HUES48 (cell line): ENCODE results near the gene IQGAP1.

Source experiments
- H3K27ac ChIP-seq: one replicate; pipeline ENCODE4 v1.7.0; 2013; ENCODE audit warnings: low read depth, low read length, inconsistent platforms
- H3K27me3 ChIP-seq: 2 replicates; pipeline ENCODE4 v1.6.1; 2013; ENCODE audit warnings: mild to moderate bottlenecking, low read length; ENCODE audit not compliant: control insufficient read depth, insufficient read depth
- H3K36me3 ChIP-seq: 2 replicates; pipeline ENCODE4 v1.6.1; 2013; ENCODE audit warnings: low read length; ENCODE audit not compliant: control insufficient read depth, insufficient read depth
- H3K4me1 ChIP-seq: 2 replicates; pipeline ENCODE4 v1.6.1; 2013; ENCODE audit warnings: mild to moderate bottlenecking, low read length; ENCODE audit not compliant: control insufficient read depth, insufficient read depth
- H3K4me3 ChIP-seq: 2 replicates; pipeline ENCODE4 v1.5.1; 2013; ENCODE audit warnings: mild to moderate bottlenecking, low read depth, low read length
- H3K9ac ChIP-seq: 2 replicates; pipeline ENCODE4 v1.6.1; 2013; ENCODE audit warnings: mild to moderate bottlenecking, low read depth, low read length, moderate library complexity
- H3K9me3 ChIP-seq: 2 replicates; pipeline ENCODE4 v1.6.1; 2013; ENCODE audit warnings: low read length; ENCODE audit not compliant: control insufficient read depth, insufficient read depth

IQGAP1 gene

DNA sequence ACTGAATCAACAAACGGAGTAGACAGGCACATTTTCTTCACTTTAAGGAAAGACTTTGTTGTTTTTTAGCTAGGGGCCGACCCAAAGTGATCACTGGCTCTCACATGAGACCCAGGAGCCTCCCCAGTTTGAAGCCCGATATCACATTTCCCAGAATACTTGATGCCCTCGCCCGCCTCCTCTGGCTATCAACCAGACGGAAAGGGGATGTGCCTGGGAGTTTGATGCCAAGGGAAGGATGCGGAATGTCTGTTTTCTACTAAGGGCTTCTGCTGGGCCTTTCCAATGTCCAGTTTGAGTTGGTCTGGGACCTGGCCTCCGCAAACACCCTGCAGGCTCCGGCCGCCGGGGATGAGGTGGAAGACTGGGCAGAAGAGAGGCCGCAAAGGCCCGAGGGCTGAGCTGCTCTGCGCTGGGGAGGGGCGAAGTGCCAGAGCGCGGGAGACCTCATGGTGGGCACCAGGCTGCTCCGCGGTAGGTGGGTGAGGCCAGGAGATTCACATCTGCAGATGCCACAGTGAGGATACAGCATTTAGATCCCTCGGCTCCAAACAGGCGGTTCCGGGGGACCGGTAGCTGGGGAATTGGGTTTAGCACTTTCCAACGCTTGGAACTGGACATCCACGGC lies 36.4 kb upstream of the IQGAP1 start:
- Histone ChIP-seq H3K27ac (no peak overlapping the region), H3K27me3 (peaks cover 3% of the 10 kb centered on the region; the same call in 1 of the 2 replicates), H3K9me3 (no peaks in the 10 kb centered on the region), H3K4me3 (peak overlapping the region; percentile 81), H3K9ac (no peak overlapping the region), H3K36me3 (no peaks in the 10 kb centered on the region), H3K4me1 (no peaks in the 10 kb centered on the region)

- Histone ChIP-seq H3K27me3 (peaks cover 3% of the 10 kb centered on the region; the same call in 1 of the 2 replicates), H3K9ac (no peak within 1 kb of the TSS), H3K4me3 (peak within 1 kb of the TSS; percentile 81), H3K9me3 (no peaks in the 10 kb centered on the region), H3K4me1 (no peaks in the 10 kb centered on the region), H3K27ac (no peak within 1 kb of the TSS), H3K36me3 (no peaks in the 10 kb centered on the region)
These were observed 35.7 kb upstream of the IQGAP1 start, which contains the start of gene ZNF774 for GRCh38 chr15:90352107-90352893. ZNF774 (plus strand) TSS chr15:90352284; CDS start chr15:90354661, 2,377 bp downstream.

DNA sequence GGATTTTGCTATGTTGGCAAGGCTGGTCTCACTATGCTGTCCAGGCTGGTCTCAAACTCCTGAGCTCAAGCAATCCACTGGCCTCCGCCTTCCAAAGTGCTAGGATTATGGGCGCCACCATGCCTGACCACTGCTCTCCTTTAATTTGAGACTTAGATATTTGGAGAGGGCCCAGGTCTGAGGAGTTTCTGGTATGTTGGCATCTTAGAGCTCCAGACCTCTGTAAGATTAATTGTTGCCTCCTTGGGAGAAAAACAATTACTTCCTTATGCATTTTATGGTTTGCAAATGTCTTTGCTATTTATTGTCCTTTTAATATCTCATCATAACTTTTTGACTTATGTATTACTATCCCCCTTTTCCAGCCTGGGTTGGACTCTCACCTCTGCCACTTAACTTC lies 33.1 kb upstream of the IQGAP1 start:
- Histone ChIP-seq H3K27ac (no peak overlapping the region), H3K9ac (no peak overlapping the region), H3K27me3 (peaks cover 3% of the 10 kb centered on the region; the same call in 1 of the 2 replicates), H3K36me3 (no peaks in the 10 kb centered on the region), H3K4me3 (no peak overlapping the region), H3K9me3 (no peaks in the 10 kb centered on the region), H3K4me1 (no peaks in the 10 kb centered on the region)

DNA sequence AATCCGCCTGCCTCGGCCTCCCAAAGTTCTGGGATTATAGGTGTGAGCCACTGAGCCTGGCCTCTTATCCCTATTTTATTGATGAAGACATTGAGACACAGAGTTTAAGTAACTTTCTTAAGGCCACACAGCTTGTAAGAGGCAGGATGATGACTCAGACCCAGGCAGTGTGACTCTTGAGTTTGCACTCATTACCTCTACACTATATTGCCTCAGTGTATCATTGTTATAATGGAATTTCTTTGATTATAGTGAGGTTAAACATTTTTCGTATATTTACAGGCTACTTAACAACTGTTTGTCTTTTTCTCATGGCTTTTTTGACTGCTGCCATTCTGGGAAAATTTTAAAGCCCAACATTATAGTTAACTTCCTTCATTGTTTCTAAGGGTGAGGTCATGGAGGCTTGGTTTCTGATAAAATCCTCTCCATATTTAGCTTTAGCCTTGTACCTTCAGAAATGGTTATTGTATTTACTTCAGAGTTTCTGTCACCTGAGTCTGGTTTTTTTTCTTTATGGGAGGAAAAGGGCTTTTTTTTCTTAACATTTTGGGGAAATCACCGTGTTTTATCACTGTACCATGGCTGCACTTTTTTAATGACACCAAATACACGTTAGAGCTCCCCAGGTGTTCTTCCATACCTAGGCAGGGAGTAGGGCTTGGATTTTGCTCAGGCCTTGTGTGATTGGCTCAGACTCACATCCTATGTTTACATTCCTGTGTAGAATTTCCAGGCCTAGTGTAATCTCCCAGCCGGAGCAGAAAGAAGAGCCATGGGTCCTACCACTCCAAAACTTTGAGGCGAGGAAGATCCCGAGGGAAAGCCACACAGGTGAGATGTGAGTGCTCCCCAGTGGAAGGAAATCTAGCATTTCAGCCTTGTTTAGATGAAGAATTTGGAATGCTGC lies 29.7 kb upstream of the IQGAP1 start:
- H3K27me3 ChIP-seq, result no peaks in the 10 kb centered on the region
- no peak overlapping the region for H3K27ac ChIP-seq
- no peaks in the 10 kb centered on the region for H3K36me3 ChIP-seq

DNA sequence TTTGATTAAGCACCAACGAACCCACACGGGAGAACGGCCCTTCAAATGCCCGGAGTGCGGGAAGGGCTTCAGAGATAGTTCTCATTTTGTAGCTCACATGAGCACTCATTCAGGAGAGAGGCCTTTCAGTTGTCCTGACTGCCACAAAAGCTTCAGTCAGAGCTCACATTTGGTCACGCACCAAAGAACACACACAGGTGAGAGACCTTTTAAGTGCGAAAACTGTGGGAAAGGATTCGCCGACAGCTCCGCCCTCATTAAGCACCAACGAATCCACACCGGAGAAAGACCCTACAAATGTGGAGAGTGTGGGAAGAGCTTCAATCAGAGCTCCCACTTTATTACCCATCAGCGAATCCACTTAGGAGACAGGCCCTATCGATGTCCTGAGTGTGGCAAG lies 27.3 kb upstream of the IQGAP1 start:
- no peak overlapping the region for H3K9ac ChIP-seq
- no peaks in the 10 kb centered on the region for H3K27me3 ChIP-seq
- no peak overlapping the region for H3K4me3 ChIP-seq
- H3K4me1 ChIP-seq, result peaks cover 6% of the 10 kb centered on the region
- no peaks in the 10 kb centered on the region for H3K9me3 ChIP-seq
- no peaks in the 10 kb centered on the region for H3K36me3 ChIP-seq
- no peak overlapping the region for H3K27ac ChIP-seq

More for the DNA sequence above, 29.7 kb upstream of the IQGAP1 start:
- Histone ChIP-seq H3K9me3 (no peaks in the 10 kb centered on the region), H3K4me3 (no peak overlapping the region), H3K4me1 (peaks cover 6% of the 10 kb centered on the region), H3K9ac (no peak overlapping the region)

- peaks cover 6% of the 10 kb centered on the region for H3K4me1 ChIP-seq
- no peaks in the 10 kb centered on the region for H3K27me3 ChIP-seq
- no peaks in the 10 kb centered on the region for H3K9me3 ChIP-seq
- no peaks in the 10 kb centered on the region for H3K36me3 ChIP-seq
- no peak overlapping the region for H3K9ac ChIP-seq
- no peak overlapping the region for H3K4me3 ChIP-seq
- H3K27ac ChIP-seq, result no peak overlapping the region
These were observed 25.2 kb upstream of the IQGAP1 start for GRCh38 chr15:90362936-90363212.

DNA sequence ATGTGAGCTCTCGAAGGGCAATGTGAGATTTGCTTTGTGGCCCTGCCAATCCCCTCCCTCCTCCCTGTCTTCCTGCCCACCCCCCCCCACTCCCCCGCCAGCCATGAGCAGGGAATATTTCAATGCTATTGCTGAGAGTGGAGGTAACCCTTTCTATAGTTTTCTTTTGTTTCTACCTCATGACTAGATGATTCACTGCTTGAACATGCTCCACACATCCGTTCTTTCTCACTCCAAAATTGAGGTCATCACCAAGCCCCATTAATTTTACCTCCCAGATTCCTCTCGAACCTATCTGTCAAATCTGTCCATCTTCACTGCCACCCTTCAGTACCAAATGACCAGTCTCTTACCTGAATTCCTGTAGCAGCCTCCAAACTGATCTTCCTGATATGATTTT lies 23.8 kb upstream of the IQGAP1 start:
- Histone ChIP-seq H3K36me3 (no peaks in the 10 kb centered on the region), H3K4me3 (no peak overlapping the region), H3K4me1 (peaks cover 6% of the 10 kb centered on the region), H3K9me3 (no peaks in the 10 kb centered on the region), H3K27me3 (no peaks in the 10 kb centered on the region), H3K27ac (no peak overlapping the region), H3K9ac (no peak overlapping the region)

DNA sequence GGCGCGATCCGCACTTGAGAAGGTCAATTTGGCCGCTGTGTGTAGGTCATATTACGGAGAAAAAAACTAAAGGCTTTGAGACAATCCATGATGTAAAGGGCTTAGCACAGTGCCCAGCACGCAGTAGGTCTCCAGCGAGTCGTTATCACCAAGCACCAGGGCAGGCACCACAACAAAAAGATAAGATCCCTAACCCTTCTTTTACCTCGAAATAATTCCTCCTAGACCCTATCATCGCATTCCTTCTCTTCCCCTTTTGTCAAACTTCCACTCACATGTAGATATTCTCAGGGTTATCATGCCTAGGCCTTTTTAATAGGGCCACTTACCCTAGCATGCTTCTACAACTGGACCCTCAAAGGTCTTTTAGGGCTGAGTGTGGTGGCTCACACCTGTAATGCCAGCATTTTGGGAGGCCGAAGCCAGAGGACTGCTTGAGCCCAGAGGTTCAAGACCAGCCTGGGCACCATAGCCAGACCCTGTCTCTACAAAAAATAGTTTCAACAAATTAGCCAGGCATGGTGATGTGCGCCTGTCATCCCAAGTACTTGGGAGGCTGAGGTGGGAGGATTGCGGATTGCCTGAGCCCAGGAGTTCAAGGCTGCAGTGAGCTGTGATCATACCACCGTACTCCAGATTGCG lies 22.5 kb upstream of the IQGAP1 start:
- H3K36me3 ChIP-seq, result no peaks in the 10 kb centered on the region
- H3K4me1 ChIP-seq, result peaks cover 6% of the 10 kb centered on the region
- no peak overlapping the region for H3K9ac ChIP-seq
- H3K9me3 ChIP-seq, result no peaks in the 10 kb centered on the region
- H3K4me3 ChIP-seq, result no peak overlapping the region
- no peaks in the 10 kb centered on the region for H3K27me3 ChIP-seq
- H3K27ac ChIP-seq, result no peak overlapping the region

DNA sequence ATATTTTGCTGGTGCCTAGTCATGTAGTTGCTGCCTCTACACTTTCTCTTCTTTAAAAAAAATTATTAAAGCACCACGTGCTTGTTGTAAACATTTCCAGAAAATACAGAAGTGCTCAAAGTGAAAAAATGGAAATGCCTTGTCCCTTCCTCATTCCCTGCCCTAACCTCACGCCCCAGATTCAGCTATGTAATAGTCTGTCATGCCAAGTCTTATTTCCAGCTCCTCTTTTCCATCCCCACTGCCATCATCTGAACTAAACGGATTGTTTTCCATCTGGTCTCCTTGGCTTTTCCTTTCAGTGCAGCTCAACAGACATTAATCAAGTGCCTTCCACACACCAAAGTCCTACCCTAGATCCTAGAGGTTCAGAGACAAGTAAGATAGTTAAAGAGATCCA lies 20.5 kb upstream of the IQGAP1 start:
- H3K4me3 ChIP-seq, result no peak overlapping the region
- no peaks in the 10 kb centered on the region for H3K9me3 ChIP-seq
- H3K36me3 ChIP-seq, result no peaks in the 10 kb centered on the region
- H3K27ac ChIP-seq, result no peak overlapping the region
- H3K9ac ChIP-seq, result no peak overlapping the region
- no peaks in the 10 kb centered on the region for H3K27me3 ChIP-seq
- H3K4me1 ChIP-seq, result peaks cover under 1% of the 10 kb centered on the region; the same call in 1 of the 2 replicates

DNA sequence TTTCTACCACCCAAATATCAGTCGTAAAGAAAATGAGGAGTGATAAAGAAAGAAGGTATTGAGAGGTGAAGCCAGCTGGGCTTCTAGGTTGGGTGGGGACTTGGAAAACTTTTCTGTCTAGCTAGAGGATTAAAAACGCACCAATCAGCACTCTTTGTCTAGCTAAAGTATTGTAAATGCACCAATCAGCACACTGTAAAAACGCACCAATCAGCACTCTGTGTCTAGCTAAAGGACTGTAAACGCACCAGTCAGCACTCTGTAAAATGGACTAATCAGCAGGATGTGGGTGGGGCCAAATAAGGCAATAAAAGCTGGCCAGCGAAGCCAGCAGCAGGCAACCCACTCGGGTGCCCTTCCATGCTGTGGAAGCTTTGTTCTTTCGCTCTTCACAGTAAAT lies 13.0 kb upstream of the IQGAP1 start:
- Histone ChIP-seq H3K27me3 (no peaks in the 10 kb centered on the region), H3K4me3 (no peak overlapping the region), H3K36me3 (no peaks in the 10 kb centered on the region), H3K9ac (no peak overlapping the region), H3K4me1 (no peaks in the 10 kb centered on the region), H3K27ac (no peak overlapping the region), H3K9me3 (peaks cover 15% of the 10 kb centered on the region)
